ENCODE data around the gene GGTLC1.
"Not testable (repeated sequence)": the region's sequence is repeated elsewhere in the genome, so short reads cannot be mapped to it uniquely, and the experiment has no call there.

GGTLC1 gene

DNA sequence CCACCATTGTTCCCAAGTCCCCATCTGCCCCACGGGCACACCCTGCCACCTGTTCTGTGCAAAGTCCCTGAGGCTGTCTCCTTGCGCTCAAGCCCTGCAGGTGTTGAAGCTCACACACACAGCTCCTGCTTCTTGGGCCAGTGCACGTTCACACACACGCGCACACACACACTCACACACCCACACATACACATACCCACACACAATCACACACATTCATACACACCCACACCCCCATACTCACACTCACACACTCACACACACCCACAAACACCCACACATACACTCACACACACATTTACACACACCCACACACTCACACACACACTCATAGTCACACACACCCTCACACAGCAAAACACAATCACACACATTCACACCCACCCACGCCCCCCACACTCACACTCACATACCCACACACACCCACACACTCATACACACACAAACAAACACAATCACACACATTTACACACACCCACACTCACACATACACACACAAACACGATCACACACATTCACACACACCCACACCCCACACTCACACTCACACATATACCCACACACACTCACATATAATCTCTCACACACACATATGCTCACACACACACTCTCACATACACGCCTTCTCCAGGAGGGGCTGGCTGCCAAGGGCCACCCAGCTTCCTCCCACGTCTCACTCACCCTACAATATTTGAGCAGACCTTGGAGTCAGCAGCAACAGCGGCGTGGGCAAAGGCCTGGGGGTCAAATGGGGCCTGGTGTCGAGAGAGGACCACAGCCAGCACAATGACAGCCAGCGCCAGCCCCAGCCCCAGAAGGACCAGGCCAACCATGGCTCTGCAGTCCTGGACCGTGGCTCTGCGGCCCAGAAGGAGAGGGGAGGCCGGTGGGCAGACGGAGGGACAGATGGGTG, 8.4 kb downstream of the GGTLC1 start:
- H3K9me3 ChIP-seq (ENCODE audit: control insufficient read depth, insufficient read depth, low read depth, low read length); H3K4me1 ChIP-seq (ENCODE audit: control insufficient read depth, insufficient read depth, low read length); H3K27ac ChIP-seq (ENCODE audit: extremely low read depth, low read depth, low read length); H3K4me3 ChIP-seq (ENCODE audit: low read depth, low read length); CTCF ChIA-PET; H3K36me3 ChIP-seq (ENCODE audit: control insufficient read depth in 2 of 2, insufficient read depth in 1 of 2, low read length in 2 of 2); POLR2A ChIA-PET: not testable (repeated sequence)
- TF ChIP-seq EGR2 (tag by site-specific recombination; IDR thresholded peaks at IDR 0.05; ENCODE audit: low read depth) (peak; percentile 99), ZFHX2 (tag by site-specific recombination; conservative IDR thresholded peaks at IDR 0.05) (peak; percentile 100)

DNA sequence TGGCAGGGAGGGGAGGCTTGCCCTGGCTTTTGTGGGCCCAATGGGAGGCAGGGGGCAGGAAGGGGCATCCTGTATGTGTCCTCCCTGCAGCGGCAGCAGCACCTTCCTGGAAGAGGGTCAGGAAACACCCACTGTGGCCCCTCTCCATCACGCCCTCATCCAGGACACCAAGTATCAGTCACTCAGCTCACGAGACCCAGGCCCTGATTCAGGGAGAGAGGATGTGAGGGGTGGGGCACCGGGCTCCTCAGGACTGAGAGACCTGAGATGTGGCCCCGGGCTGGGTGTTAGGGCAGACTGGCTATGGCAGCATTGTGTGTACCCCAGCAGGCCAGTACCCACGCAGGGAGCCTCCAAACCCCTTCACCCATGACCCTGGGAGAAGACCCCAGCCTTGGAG, 9.2 kb downstream of the GGTLC1 start:
- POLR2A ChIA-PET; H3K27ac ChIP-seq (ENCODE audit: extremely low read depth, low read depth, low read length): not testable (repeated sequence)

DNA sequence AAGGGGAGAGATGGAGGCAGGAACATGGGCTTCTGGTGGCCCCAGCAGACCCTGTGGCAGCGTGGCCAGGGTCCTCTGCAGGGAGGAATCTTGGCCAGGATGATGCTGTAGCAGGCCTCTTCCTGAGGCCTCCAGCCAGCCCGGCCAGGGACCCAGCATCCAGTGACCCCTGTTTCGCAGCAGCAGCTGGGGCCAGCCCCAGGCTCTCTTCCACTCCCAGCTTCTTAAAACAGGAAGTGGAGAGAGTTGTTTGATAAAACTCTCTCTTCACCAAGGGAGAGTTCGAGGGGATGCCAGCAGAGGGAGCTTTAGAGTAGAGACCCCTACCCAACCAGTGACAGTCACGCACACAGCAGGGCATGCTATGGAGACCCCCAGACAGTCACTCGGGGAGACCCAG, 10.1 kb downstream of the GGTLC1 start:
- H3K4me3 ChIP-seq (ENCODE audit: low read depth, low read length); H3K4me1 ChIP-seq (ENCODE audit: control insufficient read depth, insufficient read depth, low read length); H3K27ac ChIP-seq (ENCODE audit: extremely low read depth, low read depth, low read length); H3K9me3 ChIP-seq (ENCODE audit: control insufficient read depth, insufficient read depth, low read depth, low read length); H3K36me3 ChIP-seq (ENCODE audit: control insufficient read depth in 2 of 2, insufficient read depth in 1 of 2, low read length in 2 of 2); POLR2A ChIA-PET: not testable (repeated sequence)
- CTCF ChIA-PET: interaction anchor here (0.6 to 0.7 kb wide), 4 partner anchors 21 to 960 kb away, joined by 3 to 4 read pairs (median 3); no protein-coding TSS in a partner anchor

More for the DNA sequence above, 9.2 kb downstream of the GGTLC1 start:
- H3K4me3 ChIP-seq (ENCODE audit: low read depth, low read length); H3K4me1 ChIP-seq (ENCODE audit: control insufficient read depth, insufficient read depth, low read length); H3K36me3 ChIP-seq (ENCODE audit: control insufficient read depth in 2 of 2, insufficient read depth in 1 of 2, low read length in 2 of 2); H3K9me3 ChIP-seq (ENCODE audit: control insufficient read depth, insufficient read depth, low read depth, low read length); CTCF ChIA-PET: not testable (repeated sequence)

DNA sequence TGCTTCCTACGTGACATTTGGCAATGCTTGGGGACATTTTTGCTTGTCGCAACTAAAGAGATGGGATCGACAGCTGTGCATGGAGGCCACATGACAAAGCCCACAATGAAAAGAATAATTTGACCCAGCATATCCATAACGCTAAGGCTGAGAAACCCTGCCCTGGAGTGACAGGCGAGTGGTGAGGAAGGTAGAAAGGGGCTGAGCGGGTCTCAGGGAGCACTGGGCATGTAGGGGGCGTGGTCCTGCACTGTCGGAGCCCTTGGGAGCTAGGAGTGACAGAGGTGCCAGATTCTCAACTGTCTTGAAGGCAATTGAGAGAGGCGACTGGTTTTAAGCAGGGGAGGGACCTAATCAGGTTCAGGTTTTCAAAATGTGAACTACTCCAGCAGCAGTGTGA, 13.6 kb downstream of the GGTLC1 start:
- Histone ChIP-seq H3K4me1 (ENCODE audit: control insufficient read depth, insufficient read depth, low read length) (no peaks in the 10 kb centered on the region), H3K9me3 (ENCODE audit: control insufficient read depth, insufficient read depth, low read depth, low read length) (no peaks in the 10 kb centered on the region), H3K4me3 (ENCODE audit: low read depth, low read length) (no peak overlapping the region), H3K27ac (ENCODE audit: extremely low read depth, low read depth, low read length) (no peak overlapping the region), H3K36me3 (ENCODE audit: control insufficient read depth in 2 of 2, insufficient read depth in 1 of 2, low read length in 2 of 2) (no peaks in the 10 kb centered on the region)
- TF ChIP-seq ZNF391 (tag by site-specific recombination; IDR thresholded peaks at IDR 0.05; ENCODE audit: borderline replicate concordance, low read depth) (no peak), ZNF747 (tag by site-specific recombination; IDR thresholded peaks at IDR 0.05) (no peak), ZNF629 (tag by site-specific recombination; IDR thresholded peaks at IDR 0.05) (no peak)
- CTCF ChIA-PET: no interaction called here
- POLR2A ChIA-PET: no interaction called here

DNA sequence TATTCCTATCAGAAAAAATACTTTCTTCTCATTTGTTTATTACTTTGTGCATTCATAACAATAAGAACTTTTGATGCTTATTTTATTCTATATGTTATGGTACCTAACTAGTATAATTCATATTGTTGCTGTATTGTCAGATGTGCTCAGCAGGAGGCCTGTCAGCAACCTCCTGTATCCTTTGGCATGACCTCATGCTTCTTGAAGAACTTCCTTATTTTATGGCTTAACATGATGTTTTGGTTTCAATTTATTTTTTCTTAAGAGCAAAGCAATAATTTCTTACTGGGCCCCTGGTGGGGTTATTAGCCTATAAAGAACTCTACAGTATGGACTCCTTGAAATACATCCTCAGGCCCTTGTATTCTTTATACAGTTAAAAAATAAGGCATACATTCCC, 17.3 kb downstream of the GGTLC1 start:
- Histone ChIP-seq H3K4me3 (ENCODE audit: low read depth, low read length) (no peak overlapping the region), H3K36me3 (ENCODE audit: control insufficient read depth in 2 of 2, insufficient read depth in 1 of 2, low read length in 2 of 2) (no peaks in the 10 kb centered on the region), H3K9me3 (ENCODE audit: control insufficient read depth, insufficient read depth, low read depth, low read length) (no peaks in the 10 kb centered on the region), H3K27ac (ENCODE audit: extremely low read depth, low read depth, low read length) (no peak overlapping the region), H3K4me1 (ENCODE audit: control insufficient read depth, insufficient read depth, low read length) (no peaks in the 10 kb centered on the region)
- POLR2A ChIA-PET: no interaction called here
- TF ChIP-seq, protein P1, sequence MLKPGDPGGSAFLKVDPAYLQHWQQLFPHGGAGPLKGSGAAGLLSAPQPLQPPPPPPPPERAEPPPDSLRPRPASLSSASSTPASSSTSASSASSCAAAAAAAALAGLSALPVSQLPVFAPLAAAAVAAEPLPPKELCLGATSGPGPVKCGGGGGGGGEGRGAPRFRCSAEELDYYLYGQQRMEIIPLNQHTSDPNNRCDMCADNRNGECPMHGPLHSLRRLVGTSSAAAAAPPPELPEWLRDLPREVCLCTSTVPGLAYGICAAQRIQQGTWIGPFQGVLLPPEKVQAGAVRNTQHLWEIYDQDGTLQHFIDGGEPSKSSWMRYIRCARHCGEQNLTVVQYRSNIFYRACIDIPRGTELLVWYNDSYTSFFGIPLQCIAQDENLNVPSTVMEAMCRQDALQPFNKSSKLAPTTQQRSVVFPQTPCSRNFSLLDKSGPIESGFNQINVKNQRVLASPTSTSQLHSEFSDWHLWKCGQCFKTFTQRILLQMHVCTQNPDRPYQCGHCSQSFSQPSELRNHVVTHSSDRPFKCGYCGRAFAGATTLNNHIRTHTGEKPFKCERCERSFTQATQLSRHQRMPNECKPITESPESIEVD (tag by site-specific recombination; IDR thresholded peaks at IDR 0.05): peak; percentile 53; the same call in 1 of the 2 replicates
- TF ChIP-seq ZIC2 (tag by site-specific recombination; IDR thresholded peaks at IDR 0.05) (peak; percentile 71), INSM2 (tag by site-specific recombination; IDR thresholded peaks at IDR 0.05) (no peak), ZNF704 (tag by site-specific recombination; IDR thresholded peaks at IDR 0.05) (no peak), ZNF510 (tag by site-specific recombination; IDR thresholded peaks at IDR 0.05; ENCODE audit: insufficient replicate concordance) (no peak), ZNF768 (tag by site-specific recombination; IDR thresholded peaks at IDR 0.05) (no peak), GLIS1 (tag by site-specific recombination; IDR thresholded peaks at IDR 0.05) (peak; percentile 32; the same call in 1 of the 2 replicates), ZNF571 (tag by site-specific recombination; IDR thresholded peaks at IDR 0.05) (no peak)
- TF ChIP-seq, protein P2, sequence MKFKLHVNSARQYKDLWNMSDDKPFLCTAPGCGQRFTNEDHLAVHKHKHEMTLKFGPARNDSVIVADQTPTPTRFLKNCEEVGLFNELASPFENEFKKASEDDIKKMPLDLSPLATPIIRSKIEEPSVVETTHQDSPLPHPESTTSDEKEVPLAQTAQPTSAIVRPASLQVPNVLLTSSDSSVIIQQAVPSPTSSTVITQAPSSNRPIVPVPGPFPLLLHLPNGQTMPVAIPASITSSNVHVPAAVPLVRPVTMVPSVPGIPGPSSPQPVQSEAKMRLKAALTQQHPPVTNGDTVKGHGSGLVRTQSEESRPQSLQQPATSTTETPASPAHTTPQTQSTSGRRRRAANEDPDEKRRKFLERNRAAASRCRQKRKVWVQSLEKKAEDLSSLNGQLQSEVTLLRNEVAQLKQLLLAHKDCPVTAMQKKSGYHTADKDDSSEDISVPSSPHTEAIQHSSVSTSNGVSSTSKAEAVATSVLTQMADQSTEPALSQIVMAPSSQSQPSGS (tag by site-specific recombination; IDR thresholded peaks at IDR 0.05; ENCODE audit: low read depth): 0 out of 2 replicates have a peak, but pooled peaks have one; percentile 8
- CTCF ChIA-PET: no interaction called here

Measured in HEK293 (cell line).